Renal cortex interstitium (tissue), 11 donors: ENCODE data around the gene DNAAF2. TPM values are rescaled to one million over a fixed set of nuclear protein-coding genes. Genes with fewer than 3 reads are reported as not detected.
"Not testable (repeated sequence)": the region's sequence is repeated elsewhere in the genome, so short reads cannot be mapped to it uniquely, and the experiment has no call there.

ENCODE experiments used
- DNase-seq, 11 donors: peaks; one replicate each; pipeline ENCODE4 v3.0.0-alpha.2; 2013; ENCODE audit warnings: low read depth in 9 of 11, low spot score in 4 of 11; ENCODE audit errors: extremely low read depth in 1 of 11
- polyA plus RNA-seq, 3 donors: library from polyadenylated mRNA; unstranded; fragments of 120-200 nt; gene quantifications; one replicate each; pipeline ENCODE4 v1.2.1, GENCODE V29; 2013; ENCODE audit not compliant: insufficient read length in 3 of 3

Gene DNAAF2
- polyA plus RNA-seq, 3 donors = 15.8 to 18.7 (median 16.5) TPM

DNA sequence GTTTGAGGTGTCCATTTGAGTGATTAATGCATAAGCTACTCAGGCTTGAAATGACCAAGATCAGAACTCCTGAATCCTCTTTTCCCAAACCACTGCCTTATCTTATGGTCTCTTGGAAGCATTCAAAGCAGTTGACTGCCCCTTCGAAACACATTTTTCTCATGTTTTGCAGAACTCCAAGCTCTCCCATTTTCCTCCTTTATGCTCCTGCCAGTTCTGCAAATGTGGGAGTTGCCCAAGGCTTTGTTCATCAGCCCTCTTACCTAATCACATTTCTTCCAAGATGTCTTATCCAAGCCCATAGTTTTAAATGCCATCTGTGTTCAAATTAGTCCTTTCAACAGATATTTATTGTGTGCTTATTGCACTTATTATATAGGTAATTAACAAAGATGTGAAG is 1.8 kb upstream of the DNAAF2 start:
- DNase-seq = no peak

DNA sequence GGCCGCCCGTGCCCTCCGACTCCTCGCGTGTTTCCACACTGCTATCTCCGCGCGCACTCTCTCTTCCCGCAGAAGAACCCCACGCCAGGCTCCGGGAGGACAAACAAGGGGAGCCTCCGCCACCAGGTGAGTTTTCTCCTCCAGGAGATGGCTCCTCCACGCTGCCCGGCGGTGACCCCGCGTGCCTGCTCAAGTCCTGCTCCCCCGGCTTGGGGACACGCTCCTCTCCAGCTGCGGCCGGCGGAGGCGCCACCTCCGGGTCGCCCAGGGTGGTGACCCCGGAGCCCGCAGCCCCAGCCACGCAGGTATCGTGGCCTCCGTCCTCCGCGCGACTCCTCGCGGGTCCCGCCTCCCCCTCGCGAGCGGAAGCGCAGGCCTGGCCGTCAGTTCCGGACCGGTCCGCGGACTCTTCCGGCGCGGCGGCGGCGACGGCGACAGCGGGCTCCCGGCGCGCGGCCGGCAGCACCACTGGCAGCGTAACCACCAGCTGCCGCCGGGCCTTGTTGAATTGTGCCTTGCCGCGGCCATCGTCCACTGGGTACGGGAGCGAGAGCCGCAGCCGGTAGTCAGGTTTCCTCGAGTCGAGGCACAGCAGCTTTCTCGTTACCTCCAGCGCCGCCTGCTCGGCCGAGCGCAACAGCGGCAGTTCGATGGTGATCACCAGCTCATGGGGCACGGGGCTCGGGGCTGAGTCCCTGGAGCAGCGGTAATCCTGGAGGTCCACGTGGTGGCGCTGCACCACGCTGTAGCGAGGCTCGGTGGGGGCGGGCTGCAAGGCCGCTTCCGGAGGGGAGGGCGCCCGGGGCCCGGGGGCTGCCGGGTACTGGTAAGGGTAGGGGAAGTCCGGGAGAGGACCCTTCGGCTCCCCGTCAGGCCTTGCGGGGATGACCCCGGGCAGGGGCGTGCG is 1.2 kb downstream of the DNAAF2 start:
- peak; percentile 86 to 94 (median 93) for DNase-seq

DNA sequence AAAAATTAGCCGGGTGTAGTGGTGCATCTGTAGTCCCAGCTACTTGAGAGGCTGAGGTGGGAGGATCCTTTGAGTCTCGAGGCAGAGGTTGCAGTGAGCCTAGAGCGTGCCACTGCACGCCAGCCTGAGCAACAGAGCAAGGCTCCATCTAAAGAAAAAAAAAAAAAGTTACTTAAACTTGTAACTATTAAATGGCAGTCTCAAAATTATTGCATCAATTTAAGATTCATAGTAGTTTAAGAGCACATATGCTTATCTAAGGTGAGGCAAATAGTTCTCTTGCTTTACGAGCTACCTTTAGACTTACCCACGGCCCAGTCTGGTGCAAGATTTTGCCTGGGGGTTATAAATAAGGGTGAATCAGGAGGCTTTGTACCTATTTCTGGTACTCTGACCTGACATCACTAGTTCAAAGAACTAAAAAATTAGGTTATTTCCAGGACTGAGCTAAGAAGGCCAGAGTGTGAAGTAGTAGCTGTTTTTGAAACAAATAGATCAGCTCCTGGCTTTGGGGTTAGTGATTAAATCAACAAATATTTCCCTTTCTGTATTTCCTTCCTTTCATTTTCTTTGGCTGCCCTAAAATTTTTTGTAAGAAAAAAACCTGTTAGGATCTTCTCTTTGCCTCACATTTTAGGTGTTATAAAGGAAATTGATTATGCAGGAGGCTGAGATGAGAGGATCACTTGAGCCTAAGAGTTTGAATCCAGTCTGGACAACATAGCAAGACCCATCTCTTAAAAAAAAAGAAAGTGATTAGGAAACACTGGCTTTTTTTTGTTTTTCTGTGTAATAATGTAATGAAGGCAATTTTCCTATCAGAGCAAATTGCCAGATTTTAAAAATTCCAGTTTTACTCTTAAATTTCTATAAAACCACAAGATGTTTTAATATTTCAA is 10.9 kb downstream of the DNAAF2 start:
- no peak for DNase-seq

DNA sequence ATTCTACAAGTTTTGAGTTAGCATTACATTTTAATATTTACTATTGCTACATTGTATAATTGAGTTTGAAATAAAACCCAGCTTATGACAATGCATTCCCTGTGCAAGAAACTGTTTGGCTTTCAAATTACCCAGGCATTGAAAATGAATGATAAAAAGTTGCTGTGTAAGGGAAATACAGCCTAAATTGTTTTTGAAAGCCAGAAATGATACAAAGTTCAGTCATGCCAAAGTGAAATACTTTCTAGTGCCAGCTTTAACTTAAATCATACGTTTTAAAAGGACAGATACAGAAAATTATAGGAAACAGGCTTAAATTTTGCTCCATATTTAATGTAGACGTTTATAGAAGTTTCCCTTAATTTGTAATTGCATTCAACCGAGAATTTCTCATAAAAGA is 11.7 kb downstream of the DNAAF2 start:
- DNase-seq = no peak

DNA sequence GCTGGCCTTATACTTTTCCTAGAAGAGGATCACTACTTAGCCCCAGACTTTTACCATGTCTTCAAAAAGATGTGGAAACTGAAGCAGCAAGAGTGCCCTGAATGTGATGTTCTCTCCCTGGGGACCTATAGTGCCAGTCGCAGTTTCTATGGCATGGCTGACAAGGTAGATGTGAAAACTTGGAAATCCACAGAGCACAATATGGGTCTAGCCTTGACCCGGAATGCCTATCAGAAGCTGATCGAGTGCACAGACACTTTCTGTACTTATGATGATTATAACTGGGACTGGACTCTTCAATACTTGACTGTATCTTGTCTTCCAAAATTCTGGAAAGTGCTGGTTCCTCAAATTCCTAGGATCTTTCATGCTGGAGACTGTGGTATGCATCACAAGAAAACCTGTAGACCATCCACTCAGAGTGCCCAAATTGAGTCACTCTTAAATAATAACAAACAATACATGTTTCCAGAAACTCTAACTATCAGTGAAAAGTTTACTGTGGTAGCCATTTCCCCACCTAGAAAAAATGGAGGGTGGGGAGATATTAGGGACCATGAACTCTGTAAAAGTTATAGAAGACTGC is 12.9 kb downstream of the DNAAF2 start:
- DNase-seq = no peak

DNA sequence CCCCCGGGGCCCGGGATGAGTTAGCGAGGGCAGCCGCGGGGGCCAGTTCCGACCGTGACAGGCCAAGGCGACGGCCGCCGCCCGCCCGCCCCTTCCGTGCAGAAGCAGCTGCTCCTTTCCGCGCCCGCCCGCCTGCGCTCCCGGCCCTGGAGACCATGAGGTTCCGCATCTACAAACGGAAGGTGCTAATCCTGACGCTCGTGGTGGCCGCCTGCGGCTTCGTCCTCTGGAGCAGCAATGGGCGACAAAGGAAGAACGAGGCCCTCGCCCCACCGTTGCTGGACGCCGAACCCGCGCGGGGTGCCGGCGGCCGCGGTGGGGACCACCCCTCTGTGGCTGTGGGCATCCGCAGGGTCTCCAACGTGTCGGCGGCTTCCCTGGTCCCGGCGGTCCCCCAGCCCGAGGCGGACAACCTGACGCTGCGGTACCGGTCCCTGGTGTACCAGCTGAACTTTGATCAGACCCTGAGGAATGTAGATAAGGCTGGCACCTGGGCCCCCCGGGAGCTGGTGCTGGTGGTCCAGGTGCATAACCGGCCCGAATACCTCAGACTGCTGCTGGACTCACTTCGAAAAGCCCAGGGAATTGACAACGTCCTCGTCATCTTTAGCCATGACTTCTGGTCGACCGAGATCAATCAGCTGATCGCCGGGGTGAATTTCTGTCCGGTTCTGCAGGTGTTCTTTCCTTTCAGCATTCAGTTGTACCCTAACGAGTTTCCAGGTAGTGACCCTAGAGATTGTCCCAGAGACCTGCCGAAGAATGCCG is 13.7 kb downstream of the DNAAF2 start:
- peak in 6 of 11 donors; percentile 33 to 64 (median 56) for DNase-seq

DNA sequence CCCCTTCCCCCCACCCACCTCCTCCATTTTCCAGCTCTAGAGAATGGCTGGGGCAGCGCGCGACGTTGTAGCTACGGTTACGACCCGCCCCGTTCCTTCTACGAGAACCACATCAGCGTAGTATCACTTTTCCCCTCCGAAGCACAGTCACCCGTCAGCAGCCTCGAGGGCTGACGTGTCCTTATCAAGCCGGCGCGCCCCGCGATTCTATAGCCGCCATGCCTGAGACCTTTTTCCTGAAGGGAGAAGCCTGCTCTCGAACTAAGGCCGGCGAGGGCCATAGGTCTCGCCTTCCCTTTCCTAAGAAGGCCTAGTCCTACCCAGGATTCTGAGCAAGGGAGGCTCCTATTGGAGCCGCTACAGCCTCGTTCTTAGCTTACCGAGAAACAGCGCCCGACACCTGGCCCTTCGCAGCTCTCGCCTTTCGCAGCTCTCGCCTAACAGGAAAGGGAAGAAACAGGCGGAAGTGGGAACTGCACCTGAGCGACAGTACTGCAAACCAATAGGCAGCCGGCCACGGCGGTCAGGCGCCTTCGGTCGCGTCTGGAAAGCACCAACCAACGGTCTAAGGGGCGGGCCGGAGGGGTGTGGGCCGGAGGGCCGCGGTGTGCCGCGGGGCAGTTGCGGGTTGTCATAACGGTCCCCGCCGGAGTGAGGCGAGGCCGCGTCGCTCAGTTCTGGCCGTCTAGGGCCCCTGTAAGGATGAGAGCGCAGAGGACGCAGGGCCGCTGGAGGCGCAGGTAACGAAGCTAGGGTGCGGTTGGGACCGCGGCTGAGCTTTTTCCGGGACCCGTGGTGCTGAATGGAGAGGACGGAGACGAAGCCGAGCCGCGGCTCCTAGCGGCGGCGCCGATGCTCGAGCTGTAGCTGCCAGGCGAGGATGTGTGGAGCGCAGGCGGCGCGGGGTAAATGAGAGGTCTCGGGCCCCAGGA is 14.6 kb downstream of the DNAAF2 start, which contains the start of the genes MGAT2 and RPL36AL:
Gene MGAT2, plus strand, starts transcription at position 618 of the 932 bp plus-strand sequence. CDS start 470 bp downstream, outside the sequence.
Gene RPL36AL, minus strand, starts transcription at position 445 of the 932 bp plus-strand sequence. CDS start 1,522 bp downstream, outside the sequence.
- peak; percentile 95 to 98 (median 97) for DNase-seq

DNA sequence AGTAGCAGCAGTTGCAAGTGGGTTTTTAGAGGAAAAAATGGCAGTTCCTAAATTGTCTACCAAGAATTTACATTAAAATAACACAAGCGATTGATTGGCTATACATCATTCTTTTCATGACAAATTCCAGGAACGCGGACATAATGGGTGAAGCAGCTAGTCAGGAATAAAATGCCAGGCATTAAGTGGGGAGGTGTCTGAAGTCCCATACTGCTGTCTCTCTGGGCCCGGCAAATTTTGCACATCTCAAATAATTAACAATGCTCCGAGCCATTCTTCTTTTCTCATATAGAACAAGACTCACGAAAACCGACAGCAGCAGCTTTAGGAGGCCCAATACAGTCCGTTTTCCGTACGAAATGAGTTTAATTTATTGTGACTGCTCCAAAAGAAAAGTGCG is 15.3 kb downstream of the DNAAF2 start:
- no peak for DNase-seq

DNA sequence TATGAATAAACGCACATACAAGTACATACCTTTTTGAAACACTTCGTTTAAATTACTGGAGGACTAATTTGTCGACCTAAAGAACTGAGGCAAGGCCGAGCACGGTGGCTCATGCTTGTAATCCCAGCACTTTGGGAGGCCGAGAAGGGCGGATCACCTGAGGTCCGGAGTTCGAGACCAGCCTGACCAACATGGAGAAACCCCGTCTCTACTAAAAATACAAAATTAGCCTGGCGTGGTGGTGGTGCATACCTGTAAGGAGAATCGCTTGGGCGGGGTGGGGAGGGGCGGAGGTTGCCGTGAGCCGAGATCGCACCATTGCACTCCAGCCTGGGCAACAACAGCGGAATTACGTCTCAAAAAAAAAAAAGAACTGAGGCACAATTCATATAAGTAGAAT is 15.8 kb downstream of the DNAAF2 start:
- not testable (repeated sequence) for DNase-seq

DNA sequence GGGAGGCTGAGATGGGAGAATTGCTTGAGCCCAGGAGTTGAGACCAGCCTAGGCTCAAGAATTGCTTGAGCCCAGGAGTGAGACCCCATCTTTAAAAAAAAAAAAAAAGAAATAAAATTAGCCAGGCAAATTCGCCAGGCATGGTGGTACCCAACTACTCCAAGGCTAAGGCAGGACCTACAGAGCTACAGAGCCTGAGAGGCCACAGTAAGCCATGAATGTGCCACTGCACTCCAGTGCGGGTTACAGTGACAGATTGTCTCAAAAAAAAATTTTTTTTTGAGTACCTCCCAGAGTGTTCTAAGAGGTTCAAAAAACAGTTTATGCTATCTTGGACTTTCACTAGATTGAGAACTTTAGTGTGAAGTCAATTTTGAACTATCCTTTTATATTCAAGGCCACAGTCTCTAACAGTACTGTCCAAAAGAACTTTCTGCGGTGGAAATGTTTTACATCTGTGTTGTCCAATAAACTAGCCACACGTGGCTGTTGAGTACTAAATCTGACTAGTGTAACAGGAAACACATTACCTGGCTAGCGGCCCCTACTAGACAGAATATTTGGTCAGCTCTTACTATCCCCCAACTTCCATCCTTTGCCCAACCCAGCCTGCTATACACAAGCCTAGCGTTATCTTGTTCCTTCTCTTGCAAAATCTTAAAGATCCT is 17.1 kb downstream of the DNAAF2 start:
- no peak for DNase-seq

DNA sequence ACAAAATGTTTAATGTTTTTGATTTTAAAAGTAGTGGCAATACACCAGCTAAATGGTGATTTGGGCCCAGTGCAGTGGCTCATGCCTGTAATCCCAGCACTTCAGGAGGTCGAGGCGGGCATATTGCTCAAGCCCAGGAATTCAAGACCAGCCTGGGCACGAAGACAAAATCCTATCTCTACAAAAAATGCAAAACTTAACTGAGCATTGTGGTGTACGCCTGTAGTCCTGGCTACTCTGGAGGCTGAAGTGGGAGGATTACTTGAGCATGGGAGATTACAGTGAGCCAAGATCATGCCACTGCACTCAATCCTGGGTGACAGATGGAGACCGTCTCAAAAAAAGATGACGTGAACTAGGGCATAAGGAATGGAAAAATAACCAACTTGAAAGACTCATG is 19.3 kb downstream of the DNAAF2 start:
- no peak for DNase-seq

DNA sequence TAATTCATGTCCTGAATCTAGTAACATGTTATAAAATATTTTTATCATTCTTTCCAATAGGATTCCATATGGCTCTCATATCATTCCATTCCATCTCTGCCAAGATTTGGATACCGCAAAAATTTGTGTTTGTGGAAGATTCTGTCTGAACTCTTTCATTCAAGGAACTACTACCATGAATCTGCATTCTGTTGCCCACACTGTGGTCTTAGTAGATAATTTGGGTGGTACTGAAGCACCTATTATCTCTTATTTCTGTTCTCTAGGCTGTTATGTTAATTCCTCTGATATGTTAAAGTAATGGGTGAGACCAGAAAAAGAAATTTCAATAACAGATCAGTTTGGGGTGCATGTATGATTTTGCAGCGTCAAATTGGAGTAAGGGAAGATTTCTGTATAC is 20.8 kb downstream of the DNAAF2 start:
- no peak for DNase-seq

DNA sequence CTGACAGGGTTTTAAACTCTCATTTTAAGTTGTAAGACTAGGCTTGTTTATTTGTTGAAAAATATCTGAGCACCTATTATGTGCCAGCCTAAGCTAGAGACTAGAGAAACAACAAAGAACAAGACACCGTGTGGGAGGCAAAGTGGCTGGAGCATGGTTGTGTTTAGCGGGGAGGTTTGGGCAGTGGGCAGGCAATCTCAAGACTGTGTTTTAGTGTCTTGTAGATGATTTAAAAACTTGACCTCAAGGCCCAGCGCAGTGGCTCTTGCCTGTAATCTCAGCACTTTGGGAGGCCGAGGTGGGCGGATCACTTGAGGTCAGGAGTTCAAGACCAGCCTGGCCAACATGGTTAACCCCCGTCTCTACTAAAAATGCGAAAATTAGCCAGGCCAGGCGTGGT is 22.4 kb downstream of the DNAAF2 start:
- no peak for DNase-seq

DNA sequence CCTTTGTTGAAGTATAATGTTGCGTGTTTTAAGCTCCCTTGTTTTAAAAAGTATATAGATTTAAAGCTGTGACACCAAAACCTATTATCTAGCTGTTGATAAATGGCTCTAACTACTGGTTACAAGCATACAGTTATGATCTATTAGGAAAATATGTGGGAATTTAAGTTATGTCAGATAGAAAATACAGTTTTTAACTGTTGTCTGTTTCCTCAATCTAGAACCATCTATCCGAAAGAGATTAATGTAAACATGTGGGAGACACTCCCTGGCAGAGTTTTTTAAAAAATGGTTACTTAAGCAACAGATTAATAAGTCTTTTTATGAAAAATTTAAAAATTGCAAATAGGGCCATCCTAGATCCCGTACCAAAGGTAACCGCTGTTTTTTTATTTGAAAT is 22.8 kb downstream of the DNAAF2 start:
- no peak for DNase-seq

DNA sequence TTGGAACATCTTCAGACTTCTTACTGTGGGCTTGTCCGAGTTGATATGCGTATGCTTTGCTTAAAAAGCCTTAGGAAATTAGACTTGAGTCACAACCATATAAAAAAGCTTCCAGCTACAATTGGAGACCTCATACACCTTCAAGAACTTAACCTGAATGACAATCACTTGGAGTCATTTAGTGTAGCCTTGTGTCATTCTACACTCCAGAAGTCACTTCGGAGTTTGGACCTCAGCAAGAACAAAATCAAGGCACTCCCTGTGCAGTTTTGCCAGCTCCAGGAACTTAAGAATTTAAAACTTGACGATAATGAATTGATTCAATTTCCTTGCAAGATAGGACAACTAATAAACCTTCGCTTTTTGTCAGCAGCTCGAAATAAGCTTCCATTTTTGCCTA is 27.5 kb downstream of the DNAAF2 start:
- no peak for DNase-seq

DNA sequence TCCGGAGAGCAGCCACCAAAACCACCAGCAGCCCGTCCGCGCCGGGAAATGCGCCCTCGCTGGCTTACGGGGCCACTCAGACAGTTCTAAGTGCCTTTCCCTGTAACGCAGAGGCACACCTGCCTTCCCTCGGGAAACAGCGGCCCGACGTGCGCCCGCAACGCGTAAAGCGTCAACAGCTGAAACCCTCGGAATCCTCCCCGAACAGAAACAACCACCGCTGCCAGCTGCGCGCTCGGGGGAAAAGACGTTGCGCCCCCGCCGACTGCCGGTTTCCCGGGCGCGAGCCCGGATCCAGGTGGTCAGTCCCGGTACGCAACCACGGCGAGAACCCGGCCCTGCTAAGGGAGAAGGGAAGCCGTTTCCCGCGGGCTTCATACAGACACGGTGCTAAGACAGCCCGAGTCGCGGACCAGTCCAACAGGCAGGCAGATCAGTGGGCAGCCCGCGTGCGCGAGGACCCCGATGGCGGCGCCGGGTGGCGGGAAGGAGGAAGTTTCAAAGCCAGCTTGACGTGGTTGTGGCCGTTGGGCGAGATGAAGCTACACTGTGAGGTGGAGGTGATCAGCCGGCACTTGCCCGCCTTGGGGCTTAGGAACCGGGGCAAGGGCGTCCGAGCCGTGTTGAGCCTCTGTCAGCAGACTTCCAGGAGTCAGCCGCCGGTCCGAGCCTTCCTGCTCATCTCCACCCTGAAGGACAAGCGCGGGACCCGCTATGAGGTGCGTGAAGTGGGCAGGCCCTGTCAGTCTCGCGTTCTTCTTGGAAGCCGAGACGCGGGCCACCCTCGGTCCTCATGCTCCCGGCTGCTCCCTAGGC is 36.4 kb downstream of the DNAAF2 start, which contains the start of gene LRR1:
Gene LRR1, plus strand, starts transcription at position 456 of the 816 bp plus-strand sequence. Its CDS starts 81 bp downstream, at position 537.
- DNase-seq = peak in 10 of 11 donors; percentile 69 to 83 (median 80)
